IPS DF 6.9 (cell line): ENCODE data around the gene EFL1.

Source experiments
- DNase-seq: peaks from one replicate; pipeline ENCODE4 v3.0.0-alpha.2; 2013; ENCODE audit warnings: low read depth, low spot score
- H3K27ac ChIP-seq: one replicate; pipeline ENCODE4 v1.5.1; 2013; ENCODE audit warnings: low read length, control low read depth
- H3K27me3 ChIP-seq: 2 replicates; pipeline ENCODE4 v1.6.1; 2013; ENCODE audit warnings: mild to moderate bottlenecking, low read length; ENCODE audit not compliant: control insufficient read depth, insufficient read depth
- H3K36me3 ChIP-seq: 2 replicates; pipeline ENCODE4 v1.6.1; 2013; ENCODE audit warnings: low read length; ENCODE audit not compliant: control insufficient read depth, insufficient read depth
- H3K4me1 ChIP-seq: 2 replicates; pipeline ENCODE4 v1.6.1; 2013; ENCODE audit warnings: low read length; ENCODE audit not compliant: control insufficient read depth, insufficient read depth
- H3K4me3 ChIP-seq: 2 replicates; pipeline ENCODE4 v1.5.1; 2013; ENCODE audit warnings: mild to moderate bottlenecking, low read length
- H3K9me3 ChIP-seq: 2 replicates; pipeline ENCODE4 v1.6.1; 2013; ENCODE audit warnings: low read length, inconsistent platforms; ENCODE audit not compliant: control insufficient read depth, insufficient read depth
- whole genome bisulfite sequencing: extraction: QIAGEN DNeasy Blood & Tissue Kit; methylation state at CpG from one replicate; pipeline ENCODE4 v1.1.7; 2013; ENCODE audit warnings: mixed read lengths, missing lambda C conversion rate; ENCODE audit not compliant: insufficient read length, insufficient coverage; 5-methylcytosine and 5-hydroxymethylcytosine counted together

The EFL1 gene

DNA sequence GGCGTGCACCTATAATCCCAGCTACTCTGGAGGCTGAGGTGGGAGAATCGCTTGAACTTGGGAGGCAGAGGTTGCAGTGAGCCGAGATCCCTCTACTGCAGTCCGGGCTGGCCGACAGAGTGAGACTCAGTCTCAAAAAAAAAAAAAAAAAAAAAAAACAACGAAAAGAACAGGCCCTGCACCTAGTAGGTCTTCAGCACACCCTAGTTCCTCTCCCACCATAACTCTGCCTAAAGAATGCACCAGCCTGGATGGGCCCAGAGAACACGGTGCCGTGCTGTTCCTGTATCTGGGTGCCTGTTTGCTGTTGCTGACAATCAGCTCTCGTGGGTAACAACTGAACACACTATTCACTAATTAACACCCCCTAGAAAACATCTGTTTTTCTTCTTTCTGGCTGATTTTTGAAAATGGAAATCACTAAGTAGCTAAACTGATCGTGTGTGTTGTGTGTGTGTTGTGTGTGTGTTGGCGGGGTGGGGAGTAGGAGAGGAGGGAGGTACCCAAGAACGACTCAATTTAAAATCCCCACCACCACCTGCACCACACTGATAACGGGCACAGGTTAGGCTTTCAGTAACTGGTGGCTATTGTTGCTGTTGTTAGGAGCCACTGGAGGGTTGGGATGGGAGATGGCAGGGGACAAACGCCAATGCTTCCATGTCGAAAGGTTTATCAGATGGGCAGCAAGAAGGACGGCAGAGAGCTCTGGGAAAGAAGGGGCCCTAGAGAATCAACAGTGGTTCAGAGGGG lies 176.1 kb downstream of the EFL1 start:
- H3K27ac ChIP-seq, result no peak overlapping the region
- no peak for DNase-seq
- no peaks in the 10 kb centered on the region for H3K36me3 ChIP-seq
- WGBS, result no CpG with 5 or more reads among the region's 16 CpGs
- no peak overlapping the region for H3K4me3 ChIP-seq
- H3K27me3 ChIP-seq, result no peaks in the 10 kb centered on the region
- H3K9me3 ChIP-seq, result no peaks in the 10 kb centered on the region
- H3K4me1 ChIP-seq, result peaks cover 2% of the 10 kb centered on the region

- Histone ChIP-seq H3K4me3 (no peak overlapping the region), H3K9me3 (no peaks in the 10 kb centered on the region), H3K27ac (no peak overlapping the region), H3K36me3 (no peaks in the 10 kb centered on the region), H3K27me3 (no peaks in the 10 kb centered on the region), H3K4me1 (no peaks in the 10 kb centered on the region; the same call in 1 of the 2 replicates)
- no CpG with 5 or more reads among the region's 14 CpGs for WGBS
- DNase-seq, result no peak
Measured at GRCh38 chr15:82081914-82082762, 180.4 kb downstream of the EFL1 start.

GRCh38 chr15:82080774-82081173 lies 181.8 kb downstream of the EFL1 start:
- no peaks in the 10 kb centered on the region; the same call in 1 of the 2 replicates for H3K4me1 ChIP-seq
- H3K27ac ChIP-seq, result no peak overlapping the region
- H3K27me3 ChIP-seq, result no peaks in the 10 kb centered on the region
- no peaks in the 10 kb centered on the region for H3K9me3 ChIP-seq
- no peak overlapping the region for H3K4me3 ChIP-seq
- H3K36me3 ChIP-seq, result no peaks in the 10 kb centered on the region
- no CpG with 5 or more reads among the region's 6 CpGs for WGBS
- no peak for DNase-seq
